ENCODE results near the gene GBE1. TPM values are rescaled to one million over a fixed set of nuclear protein-coding genes. Genes with fewer than 3 reads are reported as not detected.
"Not testable (repeated sequence)": the region's sequence is repeated elsewhere in the genome, so short reads cannot be mapped to it uniquely, and the experiment has no call there.

GBE1 gene
- total and polyA plus RNA-seq, 12 donors = 16.0 to 104 (median 82.4) TPM

- no peak overlapping the region for H3K27ac ChIP-seq
- no peak for DNase-seq
- H3K27me3 ChIP-seq = no peaks in the 10 kb centered on the region
- intact Hi-C loops (cut with DNase I) = no loop called here
- TF ChIP-seq POLR2A (IDR thresholded peaks at IDR 0.05) (no peak), CTCF (IDR thresholded peaks at IDR 0.05) (no peak)
- no peaks in the 10 kb centered on the region for H3K36me3 ChIP-seq (replicated peaks in 1 of 2)
- H3K4me1 ChIP-seq (replicated peaks in 1 of 2) = peaks cover 0 to 13% of the 10 kb centered on the region in 2 donors
- 47 to 83% (median 54%) methylated on average over 2 of the region's 2 CpGs for whole genome bisulfite sequencing, 4 donors
- no peak overlapping the region for H3K4me3 ChIP-seq
- H3K9me3 ChIP-seq (replicated peaks in 1 of 3) = peaks cover 0 to 9% (median 0%) of the 10 kb centered on the region in 3 donors
Observed at GRCh38 chr3:81753416-81754027, 7.9 kb downstream of the GBE1 start.

- Histone ChIP-seq H3K9me3 (replicated peaks in 1 of 3) (peaks cover 0 to 9% (median 0%) of the 10 kb centered on the region in 3 donors), H3K27me3 (no peaks in the 10 kb centered on the region), H3K4me3 (no peak overlapping the region), H3K36me3 (replicated peaks in 1 of 2) (no peaks in the 10 kb centered on the region), H3K27ac (no peak overlapping the region), H3K4me1 (replicated peaks in 1 of 2) (peaks cover 0 to 4% of the 10 kb centered on the region in 2 donors)
- intact Hi-C loops (cut with DNase I) = no loop called here
- TF ChIP-seq POLR2A (IDR thresholded peaks at IDR 0.05) (no peak), CTCF (IDR thresholded peaks at IDR 0.05) (no peak)
- no peak for DNase-seq
Observed at GRCh38 chr3:81752604-81753003, 8.8 kb downstream of the GBE1 start.

- H3K4me1 ChIP-seq (replicated peaks in 1 of 2) = peaks cover 3 to 8% of the 10 kb centered on the region in 2 donors
- H3K27me3 ChIP-seq = no peaks in the 10 kb centered on the region
- 87 to 96% (median 89%) methylated on average over 2 of the region's 2 CpGs for WGBS, 4 donors
- TF ChIP-seq CTCF (IDR thresholded peaks at IDR 0.05) (no peak), POLR2A (IDR thresholded peaks at IDR 0.05) (no peak)
- intact Hi-C loops (cut with DNase I) = no loop called here
- no peak overlapping the region for H3K27ac ChIP-seq
- no peaks in the 10 kb centered on the region for H3K9me3 ChIP-seq (replicated peaks in 1 of 3)
- H3K36me3 ChIP-seq (replicated peaks in 1 of 2) = no peaks in the 10 kb centered on the region
- no peak for DNase-seq
- no peak overlapping the region for H3K4me3 ChIP-seq
Observed at GRCh38 chr3:81749265-81749664, 12.2 kb downstream of the GBE1 start.

GRCh38 chr3:81747280-81747679, 14.2 kb downstream of the GBE1 start:
- peak in 1 of 7 donors; percentile 8 for DNase-seq
- intact Hi-C loops (cut with DNase I); H3K9me3 ChIP-seq (replicated peaks in 1 of 3); H3K4me3 ChIP-seq; H3K27me3 ChIP-seq; H3K36me3 ChIP-seq (replicated peaks in 1 of 2): not testable (repeated sequence)
- peak overlapping the region in 1 of 5 donors; percentile 20 for H3K27ac ChIP-seq
- WGBS, 4 donors = 82 to 87% (median 84%) methylated on average over 4 of the region's 4 CpGs
- peaks cover 11 to 28% of the 10 kb centered on the region in 2 donors for H3K4me1 ChIP-seq (replicated peaks in 1 of 2)

GRCh38 chr3:81744366-81744765, 17.1 kb downstream of the GBE1 start:
- H3K27ac ChIP-seq = peak overlapping the region; percentile 32 to 89 (median 67)
- no peaks in the 10 kb centered on the region for H3K9me3 ChIP-seq (replicated peaks in 1 of 3)
- peaks cover 11 to 28% of the 10 kb centered on the region in 2 donors for H3K4me1 ChIP-seq (replicated peaks in 1 of 2)
- H3K36me3 ChIP-seq (replicated peaks in 1 of 2) = no peaks in the 10 kb centered on the region
- no peak overlapping the region for H3K4me3 ChIP-seq
- H3K27me3 ChIP-seq = no peaks in the 10 kb centered on the region
- TF ChIP-seq CTCF (IDR thresholded peaks at IDR 0.05) (no peak), POLR2A (IDR thresholded peaks at IDR 0.05) (no peak)
- peak in 4 of 7 donors; percentile 43 to 57 (median 50) for DNase-seq
- intact Hi-C loops (cut with DNase I) = no loop called here

Data from adrenal gland (tissue), 12 donors.